ENCODE results near the gene NPSR1. TPM values are rescaled to one million over a fixed set of nuclear protein-coding genes. Genes with fewer than 3 reads are reported as not detected.

The NPSR1 gene
- total and polyA plus RNA-seq, 9 of the 15 experiments (the other 6 are each of a cell fraction or from before 2014, with no cell fraction given) = not detected

DNA sequence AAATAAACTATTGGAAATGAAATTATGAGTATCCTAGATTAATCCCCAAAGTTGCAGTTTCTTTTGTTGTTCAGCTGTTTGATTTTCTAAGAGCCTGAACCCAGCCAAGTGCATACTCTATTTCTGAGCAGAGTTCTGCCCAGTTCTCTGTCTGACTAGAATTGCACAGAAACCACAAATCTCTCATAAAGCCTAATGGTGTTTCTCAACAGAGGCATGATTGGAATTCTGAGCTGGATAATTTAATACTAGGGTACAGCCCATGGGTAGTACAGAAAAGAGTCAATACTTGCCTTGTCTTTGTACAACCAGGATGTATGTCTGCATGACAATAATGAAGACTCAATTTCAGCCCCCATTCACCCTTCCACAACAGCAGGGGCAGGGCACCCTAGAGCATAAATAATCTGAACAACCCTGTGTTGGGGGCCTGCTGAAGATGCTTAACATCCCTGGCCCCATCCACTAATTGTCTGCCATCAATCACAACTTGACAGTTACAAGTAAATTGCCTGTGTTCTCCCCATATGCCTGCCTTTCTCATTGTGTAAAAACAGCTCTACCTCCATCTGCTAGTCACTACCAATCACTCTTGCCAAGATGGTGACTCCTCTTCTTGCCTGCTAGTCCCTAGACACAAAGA lies 114.4 kb downstream of the NPSR1 start (continued):
- TF ChIP-seq, protein P1, sequence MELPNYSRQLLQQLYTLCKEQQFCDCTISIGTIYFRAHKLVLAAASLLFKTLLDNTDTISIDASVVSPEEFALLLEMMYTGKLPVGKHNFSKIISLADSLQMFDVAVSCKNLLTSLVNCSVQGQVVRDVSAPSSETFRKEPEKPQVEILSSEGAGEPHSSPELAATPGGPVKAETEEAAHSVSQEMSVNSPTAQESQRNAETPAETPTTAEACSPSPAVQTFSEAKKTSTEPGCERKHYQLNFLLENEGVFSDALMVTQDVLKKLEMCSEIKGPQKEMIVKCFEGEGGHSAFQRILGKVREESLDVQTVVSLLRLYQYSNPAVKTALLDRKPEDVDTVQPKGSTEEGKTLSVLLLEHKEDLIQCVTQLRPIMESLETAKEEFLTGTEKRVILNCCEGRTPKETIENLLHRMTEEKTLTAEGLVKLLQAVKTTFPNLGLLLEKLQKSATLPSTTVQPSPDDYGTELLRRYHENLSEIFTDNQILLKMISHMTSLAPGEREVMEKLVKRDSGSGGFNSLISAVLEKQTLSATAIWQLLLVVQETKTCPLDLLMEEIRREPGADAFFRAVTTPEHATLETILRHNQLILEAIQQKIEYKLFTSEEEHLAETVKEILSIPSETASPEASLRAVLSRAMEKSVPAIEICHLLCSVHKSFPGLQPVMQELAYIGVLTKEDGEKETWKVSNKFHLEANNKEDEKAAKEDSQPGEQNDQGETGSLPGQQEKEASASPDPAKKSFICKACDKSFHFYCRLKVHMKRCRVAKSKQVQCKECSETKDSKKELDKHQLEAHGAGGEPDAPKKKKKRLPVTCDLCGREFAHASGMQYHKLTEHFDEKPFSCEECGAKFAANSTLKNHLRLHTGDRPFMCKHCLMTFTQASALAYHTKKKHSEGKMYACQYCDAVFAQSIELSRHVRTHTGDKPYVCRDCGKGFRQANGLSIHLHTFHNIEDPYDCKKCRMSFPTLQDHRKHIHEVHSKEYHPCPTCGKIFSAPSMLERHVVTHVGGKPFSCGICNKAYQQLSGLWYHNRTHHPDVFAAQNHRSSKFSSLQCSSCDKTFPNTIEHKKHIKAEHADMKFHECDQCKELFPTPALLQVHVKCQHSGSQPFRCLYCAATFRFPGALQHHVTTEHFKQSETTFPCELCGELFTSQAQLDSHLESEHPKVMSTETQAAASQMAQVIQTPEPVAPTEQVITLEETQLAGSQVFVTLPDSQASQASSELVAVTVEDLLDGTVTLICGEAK (IDR thresholded peaks at IDR 0.05) = no peak
- TF ChIP-seq, protein P1 (CRISPR knock-in tag; IDR thresholded peaks at IDR 0.05) = no peak
- no peak for TF ChIP-seq HMG20B (CRISPR knock-in tag; IDR thresholded peaks at IDR 0.05)
- no peak for TF ChIP-seq ZNF561 (CRISPR knock-in tag; conservative IDR thresholded peaks at IDR 0.05)
- no peak for TF ChIP-seq ETV1 (tag; conservative IDR thresholded peaks at IDR 0.05; ENCODE audit: low read depth)
- TF ChIP-seq, protein P2, sequence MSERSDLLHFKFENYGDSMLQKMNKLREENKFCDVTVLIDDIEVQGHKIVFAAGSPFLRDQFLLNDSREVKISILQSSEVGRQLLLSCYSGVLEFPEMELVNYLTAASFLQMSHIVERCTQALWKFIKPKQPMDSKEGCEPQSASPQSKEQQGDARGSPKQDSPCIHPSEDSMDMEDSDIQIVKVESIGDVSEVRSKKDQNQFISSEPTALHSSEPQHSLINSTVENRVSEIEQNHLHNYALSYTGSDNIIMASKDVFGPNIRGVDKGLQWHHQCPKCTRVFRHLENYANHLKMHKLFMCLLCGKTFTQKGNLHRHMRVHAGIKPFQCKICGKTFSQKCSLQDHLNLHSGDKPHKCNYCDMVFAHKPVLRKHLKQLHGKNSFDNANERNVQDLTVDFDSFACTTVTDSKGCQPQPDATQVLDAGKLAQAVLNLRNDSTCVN (CRISPR knock-in tag; IDR thresholded peaks at IDR 0.05) = no peak
- TF ChIP-seq, protein P3, sequence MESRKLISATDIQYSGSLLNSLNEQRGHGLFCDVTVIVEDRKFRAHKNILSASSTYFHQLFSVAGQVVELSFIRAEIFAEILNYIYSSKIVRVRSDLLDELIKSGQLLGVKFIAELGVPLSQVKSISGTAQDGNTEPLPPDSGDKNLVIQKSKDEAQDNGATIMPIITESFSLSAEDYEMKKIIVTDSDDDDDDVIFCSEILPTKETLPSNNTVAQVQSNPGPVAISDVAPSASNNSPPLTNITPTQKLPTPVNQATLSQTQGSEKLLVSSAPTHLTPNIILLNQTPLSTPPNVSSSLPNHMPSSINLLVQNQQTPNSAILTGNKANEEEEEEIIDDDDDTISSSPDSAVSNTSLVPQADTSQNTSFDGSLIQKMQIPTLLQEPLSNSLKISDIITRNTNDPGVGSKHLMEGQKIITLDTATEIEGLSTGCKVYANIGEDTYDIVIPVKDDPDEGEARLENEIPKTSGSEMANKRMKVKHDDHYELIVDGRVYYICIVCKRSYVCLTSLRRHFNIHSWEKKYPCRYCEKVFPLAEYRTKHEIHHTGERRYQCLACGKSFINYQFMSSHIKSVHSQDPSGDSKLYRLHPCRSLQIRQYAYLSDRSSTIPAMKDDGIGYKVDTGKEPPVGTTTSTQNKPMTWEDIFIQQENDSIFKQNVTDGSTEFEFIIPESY (CRISPR knock-in tag; IDR thresholded peaks at IDR 0.05) = no peak
- no peak for TF ChIP-seq SREBF2 (CRISPR knock-in tag; IDR thresholded peaks at IDR 0.05)
- TF ChIP-seq, protein P4, sequence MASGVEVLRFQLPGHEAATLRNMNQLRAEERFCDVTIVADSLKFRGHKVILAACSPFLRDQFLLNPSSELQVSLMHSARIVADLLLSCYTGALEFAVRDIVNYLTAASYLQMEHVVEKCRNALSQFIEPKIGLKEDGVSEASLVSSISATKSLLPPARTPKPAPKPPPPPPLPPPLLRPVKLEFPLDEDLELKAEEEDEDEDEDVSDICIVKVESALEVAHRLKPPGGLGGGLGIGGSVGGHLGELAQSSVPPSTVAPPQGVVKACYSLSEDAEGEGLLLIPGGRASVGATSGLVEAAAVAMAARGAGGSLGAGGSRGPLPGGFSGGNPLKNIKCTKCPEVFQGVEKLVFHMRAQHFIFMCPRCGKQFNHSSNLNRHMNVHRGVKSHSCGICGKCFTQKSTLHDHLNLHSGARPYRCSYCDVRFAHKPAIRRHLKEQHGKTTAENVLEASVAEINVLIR (CRISPR knock-in tag; IDR thresholded peaks at IDR 0.05) = no peak
- TF ChIP-seq RBM15 (IDR thresholded peaks at IDR 0.05; ENCODE audit: insufficient read depth, low read length) = no peak

Data from K562 (cell line).